ENCODE measurements around the gene BMERB1. TPM values are rescaled to one million over a fixed set of nuclear protein-coding genes. Genes with fewer than 3 reads are reported as not detected.

The BMERB1 gene
- polyA plus RNA-seq, 4 donors: 0.89 to 20.9 (median 4.7) TPM

- 64 to 78% (median 74%) methylated on average over 2 of the region's 2 CpGs for WGBS, 3 donors
- no peak for DNase-seq
- Histone ChIP-seq H3K9me3 (ENCODE audit: control insufficient read depth in 2 of 2, insufficient read depth in 1 of 2, low read depth in 1 of 2, low read length in 1 of 2) (peaks cover 0 to 4% of the 10 kb centered on the region in 2 donors), H3K4me3 (ENCODE audit: low read depth in 1 of 3, low read length in 3 of 3) (no peak overlapping the region), H3K4me1 (ENCODE audit: control insufficient read depth in 3 of 3, insufficient read depth in 2 of 3, low read depth in 1 of 3, low read length in 2 of 3) (no peaks in the 10 kb centered on the region), H3K27ac (ENCODE audit: low read depth in 1 of 3, low read length in 2 of 3) (no peak overlapping the region), H3K27me3 (ENCODE audit: control insufficient read depth in 3 of 3, insufficient read depth in 3 of 3, low read length in 3 of 3) (peaks cover 0 to 13% (median 0%) of the 10 kb centered on the region in 3 donors), H3K36me3 (ENCODE audit: control insufficient read depth in 3 of 3, insufficient read depth in 2 of 3, low read depth in 1 of 3, low read length in 3 of 3) (no peaks in the 10 kb centered on the region)
- no peak for FAIRE-seq
These were observed 64.2 kb downstream of the BMERB1 start for GRCh38 chr16:15498427-15499175.

DNA sequence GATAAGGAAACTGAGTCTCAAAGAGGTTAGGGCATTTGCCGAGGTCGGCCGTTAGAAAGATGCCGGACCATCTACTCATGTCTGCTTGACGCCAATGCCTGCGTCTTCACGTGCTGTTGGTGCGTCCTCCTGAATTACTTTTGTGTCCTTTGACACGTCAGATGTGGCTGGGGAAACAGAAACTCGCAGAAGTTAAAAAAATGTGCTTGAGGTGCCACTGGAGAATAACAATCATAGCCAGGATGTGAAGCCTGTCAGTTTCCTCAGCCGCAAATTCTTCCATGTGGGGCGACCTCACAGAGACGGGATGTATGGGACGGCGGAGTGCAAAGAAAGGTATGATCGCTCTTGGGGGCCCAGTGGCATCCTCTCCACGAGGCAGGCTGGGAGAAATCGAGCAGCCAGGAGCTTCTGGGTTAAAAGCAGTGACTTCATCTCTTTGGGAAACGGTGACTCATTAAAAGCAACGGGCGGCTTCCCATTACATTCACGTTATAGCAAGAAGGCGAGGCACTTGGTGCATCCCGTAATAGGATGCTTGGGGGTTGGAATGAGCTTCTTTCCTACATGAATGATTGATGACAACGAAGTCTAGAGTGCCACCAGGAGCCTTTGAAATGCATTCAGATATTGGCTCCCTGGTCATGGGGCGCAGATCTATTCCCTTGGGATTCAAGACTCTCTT lies 67.8 kb downstream of the BMERB1 start:
- DNase-seq (no peak), FAIRE-seq (no peak)
- Histone ChIP-seq H3K4me1 (ENCODE audit: control insufficient read depth in 3 of 3, insufficient read depth in 2 of 3, low read depth in 1 of 3, low read length in 2 of 3) (no peaks in the 10 kb centered on the region), H3K36me3 (ENCODE audit: control insufficient read depth in 3 of 3, insufficient read depth in 2 of 3, low read depth in 1 of 3, low read length in 3 of 3) (no peaks in the 10 kb centered on the region), H3K27me3 (ENCODE audit: control insufficient read depth in 3 of 3, insufficient read depth in 3 of 3, low read length in 3 of 3) (peaks cover 0 to 18% (median 0%) of the 10 kb centered on the region in 3 donors), H3K4me3 (ENCODE audit: low read depth in 1 of 3, low read length in 3 of 3) (no peak overlapping the region), H3K27ac (ENCODE audit: low read depth in 1 of 3, low read length in 2 of 3) (no peak overlapping the region), H3K9me3 (ENCODE audit: control insufficient read depth in 2 of 2, insufficient read depth in 1 of 2, low read depth in 1 of 2, low read length in 1 of 2) (no peaks in the 10 kb centered on the region)
- WGBS, 3 donors: 59 to 69% (median 64%) methylated on average over 26 of the region's 26 CpGs

- DNase-seq (no peak), FAIRE-seq (no peak)
- peaks cover 0 to 11% (median 0%) of the 10 kb centered on the region in 3 donors for H3K27me3 ChIP-seq (ENCODE audit: control insufficient read depth in 3 of 3, insufficient read depth in 3 of 3, low read length in 3 of 3)
- no peaks in the 10 kb centered on the region for H3K4me1 ChIP-seq (ENCODE audit: control insufficient read depth in 3 of 3, insufficient read depth in 2 of 3, low read depth in 1 of 3, low read length in 2 of 3)
- H3K36me3 ChIP-seq (ENCODE audit: control insufficient read depth in 3 of 3, insufficient read depth in 2 of 3, low read depth in 1 of 3, low read length in 3 of 3): no peaks in the 10 kb centered on the region
- WGBS, 3 donors: 81 to 86% (median 86%) methylated on average over 4 of the region's 4 CpGs
- no peaks in the 10 kb centered on the region for H3K9me3 ChIP-seq (ENCODE audit: control insufficient read depth in 2 of 2, insufficient read depth in 1 of 2, low read depth in 1 of 2, low read length in 1 of 2)
- no peak overlapping the region for H3K4me3 ChIP-seq (ENCODE audit: low read depth in 1 of 3, low read length in 3 of 3)
- H3K27ac ChIP-seq (ENCODE audit: low read depth in 1 of 3, low read length in 2 of 3): no peak overlapping the region
These were observed 72.1 kb downstream of the BMERB1 start for GRCh38 chr16:15506441-15506840.

- Histone ChIP-seq H3K4me3 (ENCODE audit: low read depth in 1 of 3, low read length in 3 of 3) (no peak overlapping the region), H3K4me1 (ENCODE audit: control insufficient read depth in 3 of 3, insufficient read depth in 2 of 3, low read depth in 1 of 3, low read length in 2 of 3) (no peaks in the 10 kb centered on the region), H3K27ac (ENCODE audit: low read depth in 1 of 3, low read length in 2 of 3) (peak overlapping the region in 1 of 3 donors; percentile 32), H3K27me3 (ENCODE audit: control insufficient read depth in 3 of 3, insufficient read depth in 3 of 3, low read length in 3 of 3) (peaks cover 0 to 11% (median 0%) of the 10 kb centered on the region in 3 donors), H3K36me3 (ENCODE audit: control insufficient read depth in 3 of 3, insufficient read depth in 2 of 3, low read depth in 1 of 3, low read length in 3 of 3) (no peaks in the 10 kb centered on the region), H3K9me3 (ENCODE audit: control insufficient read depth in 2 of 2, insufficient read depth in 1 of 2, low read depth in 1 of 2, low read length in 1 of 2) (no peaks in the 10 kb centered on the region)
- FAIRE-seq (no peak), DNase-seq (no peak)
- WGBS, 3 donors: 31 to 58% (median 39%) methylated on average over 8 of the region's 8 CpGs
These were observed 73.0 kb downstream of the BMERB1 start for GRCh38 chr16:15507301-15507958.

DNA sequence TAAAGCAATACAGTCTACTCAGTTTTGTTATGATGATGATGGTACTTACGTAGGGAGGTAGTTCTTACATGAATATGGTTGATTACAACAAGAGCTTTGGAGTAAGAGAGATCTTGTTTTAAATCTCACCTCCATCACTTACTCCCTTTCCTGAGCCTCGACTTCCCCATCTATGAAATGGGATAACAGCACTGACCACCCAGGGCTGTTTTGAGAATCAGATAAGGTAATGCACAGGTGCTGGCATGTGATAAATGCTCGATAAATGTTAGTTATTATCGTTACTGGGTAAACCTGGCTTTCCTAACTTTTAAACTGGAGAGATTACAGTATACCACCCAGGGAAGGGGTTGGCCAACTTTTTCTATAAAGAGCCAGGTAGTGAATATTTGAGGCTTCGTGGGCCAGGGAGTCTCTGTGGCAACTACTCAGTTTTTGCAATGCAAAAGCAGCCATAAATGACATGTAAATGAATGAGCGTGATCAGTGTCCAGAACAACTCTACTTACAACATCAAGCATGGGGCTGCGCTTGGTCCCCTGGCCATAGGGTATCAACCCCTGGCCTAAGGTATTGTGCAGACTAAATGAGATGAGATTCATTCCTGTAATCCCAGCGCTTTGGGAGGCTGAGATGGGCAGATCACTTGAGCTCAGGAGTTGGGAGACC lies 73.7 kb downstream of the BMERB1 start:
- no peaks in the 10 kb centered on the region for H3K36me3 ChIP-seq (ENCODE audit: control insufficient read depth in 3 of 3, insufficient read depth in 2 of 3, low read depth in 1 of 3, low read length in 3 of 3)
- 72 to 88% (median 86%) methylated on average over 8 of the region's 8 CpGs for whole genome bisulfite sequencing, 3 donors
- no peak overlapping the region for H3K4me3 ChIP-seq (ENCODE audit: low read depth in 1 of 3, low read length in 3 of 3)
- H3K9me3 ChIP-seq (ENCODE audit: control insufficient read depth in 2 of 2, insufficient read depth in 1 of 2, low read depth in 1 of 2, low read length in 1 of 2): no peaks in the 10 kb centered on the region
- H3K4me1 ChIP-seq (ENCODE audit: control insufficient read depth in 3 of 3, insufficient read depth in 2 of 3, low read depth in 1 of 3, low read length in 2 of 3): no peaks in the 10 kb centered on the region
- FAIRE-seq: no peak
- H3K27ac ChIP-seq (ENCODE audit: low read depth in 1 of 3, low read length in 2 of 3): no peak overlapping the region
- H3K27me3 ChIP-seq (ENCODE audit: control insufficient read depth in 3 of 3, insufficient read depth in 3 of 3, low read length in 3 of 3): peaks cover 0 to 11% (median 0%) of the 10 kb centered on the region in 3 donors
- DNase-seq: no peak

GRCh38 chr16:15509051-15509592 lies 74.7 kb downstream of the BMERB1 start:
- WGBS, 3 donors: 78 to 81% (median 79%) methylated on average over 14 of the region's 14 CpGs
- Histone ChIP-seq H3K9me3 (ENCODE audit: control insufficient read depth in 2 of 2, insufficient read depth in 1 of 2, low read depth in 1 of 2, low read length in 1 of 2) (no peaks in the 10 kb centered on the region), H3K27me3 (ENCODE audit: control insufficient read depth in 3 of 3, insufficient read depth in 3 of 3, low read length in 3 of 3) (peaks cover 0 to 11% (median 0%) of the 10 kb centered on the region in 3 donors), H3K4me3 (ENCODE audit: low read depth in 1 of 3, low read length in 3 of 3) (no peak overlapping the region), H3K4me1 (ENCODE audit: control insufficient read depth in 3 of 3, insufficient read depth in 2 of 3, low read depth in 1 of 3, low read length in 2 of 3) (no peaks in the 10 kb centered on the region), H3K27ac (ENCODE audit: low read depth in 1 of 3, low read length in 2 of 3) (no peak overlapping the region), H3K36me3 (ENCODE audit: control insufficient read depth in 3 of 3, insufficient read depth in 2 of 3, low read depth in 1 of 3, low read length in 3 of 3) (no peaks in the 10 kb centered on the region)
- FAIRE-seq (no peak), DNase-seq (no peak)

DNA sequence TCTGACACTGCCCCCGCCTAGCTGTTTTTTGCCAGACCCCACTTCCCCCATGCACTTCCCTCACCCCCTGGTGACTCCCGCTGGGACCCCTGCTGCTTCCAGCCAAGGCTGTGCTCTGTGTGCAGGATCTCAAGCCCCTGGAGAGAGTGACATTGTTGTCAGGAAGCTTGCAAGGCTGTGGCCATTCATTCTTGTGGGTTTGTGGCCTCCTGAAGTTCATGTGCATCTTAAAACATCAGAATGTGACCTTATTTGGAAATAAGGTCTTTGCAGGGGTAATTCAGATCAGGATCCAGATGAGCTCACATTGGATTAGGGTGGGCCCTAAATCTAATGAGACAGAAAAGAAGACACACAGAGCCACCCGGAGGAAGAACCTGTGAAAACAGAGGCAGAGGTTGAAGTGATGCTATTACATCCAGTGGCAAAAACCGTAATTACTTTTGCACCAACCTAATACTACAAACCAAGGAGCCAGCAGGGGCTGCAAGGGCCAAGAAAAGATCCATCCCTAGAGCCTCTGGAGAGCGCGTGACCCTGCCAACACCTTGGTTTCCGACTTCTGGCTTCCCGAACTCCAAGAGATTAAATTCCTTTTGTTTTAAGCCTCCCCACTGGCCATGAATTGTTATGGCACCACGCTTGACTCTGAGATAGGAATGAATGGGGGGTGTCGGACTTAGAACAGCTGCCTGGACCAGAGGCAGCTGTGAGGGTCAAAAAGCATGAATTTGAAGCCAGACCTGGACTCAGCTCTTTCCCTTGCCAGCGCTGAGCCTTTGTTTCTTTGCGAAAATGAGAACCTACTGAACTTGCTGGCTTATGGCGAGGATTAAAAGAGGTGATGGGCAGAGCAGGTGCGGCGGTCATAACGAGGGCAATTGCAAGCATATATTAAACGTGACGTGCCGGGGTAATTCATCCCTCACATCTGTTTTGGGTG lies 75.5 kb downstream of the BMERB1 start:
- Histone ChIP-seq H3K4me1 (ENCODE audit: control insufficient read depth in 3 of 3, insufficient read depth in 2 of 3, low read depth in 1 of 3, low read length in 2 of 3) (no peaks in the 10 kb centered on the region), H3K4me3 (ENCODE audit: low read depth in 1 of 3, low read length in 3 of 3) (no peak overlapping the region), H3K27me3 (ENCODE audit: control insufficient read depth in 3 of 3, insufficient read depth in 3 of 3, low read length in 3 of 3) (peaks cover 0 to 11% (median 0%) of the 10 kb centered on the region in 3 donors), H3K9me3 (ENCODE audit: control insufficient read depth in 2 of 2, insufficient read depth in 1 of 2, low read depth in 1 of 2, low read length in 1 of 2) (no peaks in the 10 kb centered on the region), H3K36me3 (ENCODE audit: control insufficient read depth in 3 of 3, insufficient read depth in 2 of 3, low read depth in 1 of 3, low read length in 3 of 3) (no peaks in the 10 kb centered on the region), H3K27ac (ENCODE audit: low read depth in 1 of 3, low read length in 2 of 3) (no peak overlapping the region)
- no peak for FAIRE-seq
- 80 to 84% (median 82%) methylated on average over 19 of the region's 19 CpGs for WGBS, 3 donors
- DNase-seq: no peak

All from small intestine (tissue), 7 donors.